Inflammatory macrophage treated with lipopolysaccharide for 1 hour (primary cell): ENCODE results near the gene SLC16A12.
"Not testable (repeated sequence)": the region's sequence is repeated elsewhere in the genome, so short reads cannot be mapped to it uniquely, and the experiment has no call there.

Experiments
- DNase-seq, 2 donors: peaks; one replicate each; pipeline ENCODE4 v3.0.0-alpha.2; 2020 to 2022

SLC16A12 gene

DNA sequence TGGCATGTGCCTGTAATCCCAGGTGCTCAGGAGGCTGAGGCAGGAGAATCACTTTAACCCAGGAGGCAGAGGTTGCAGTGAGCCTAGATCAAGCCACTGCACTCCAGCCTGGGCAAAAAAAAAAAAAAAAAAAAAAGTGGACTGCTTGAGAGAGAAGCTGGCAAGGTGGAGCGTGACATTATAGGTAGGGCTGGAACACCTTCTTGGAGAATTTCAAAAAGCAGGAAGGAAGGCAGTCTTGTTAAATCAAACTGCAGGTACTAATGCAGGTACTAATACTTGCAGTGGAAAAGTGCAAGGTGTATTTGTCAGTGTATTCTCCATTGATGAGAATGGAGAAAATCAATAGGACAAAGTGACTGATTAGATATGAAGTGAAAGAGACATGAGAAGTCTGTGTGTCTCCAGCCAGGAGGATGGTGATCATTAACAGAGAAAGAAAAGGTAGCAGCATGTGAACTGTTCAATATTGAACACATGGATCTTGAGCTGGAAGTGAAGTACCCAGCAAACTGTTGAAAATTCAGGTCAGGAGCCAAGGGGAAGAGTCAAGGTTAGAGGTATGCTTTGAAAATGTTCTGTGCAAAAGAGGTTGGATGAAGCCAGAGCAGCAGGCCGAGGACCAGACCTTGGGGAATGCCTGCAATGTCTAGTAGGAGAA is 12.6 kb upstream of the SLC16A12 start:
- DNase-seq, result no peak

DNA sequence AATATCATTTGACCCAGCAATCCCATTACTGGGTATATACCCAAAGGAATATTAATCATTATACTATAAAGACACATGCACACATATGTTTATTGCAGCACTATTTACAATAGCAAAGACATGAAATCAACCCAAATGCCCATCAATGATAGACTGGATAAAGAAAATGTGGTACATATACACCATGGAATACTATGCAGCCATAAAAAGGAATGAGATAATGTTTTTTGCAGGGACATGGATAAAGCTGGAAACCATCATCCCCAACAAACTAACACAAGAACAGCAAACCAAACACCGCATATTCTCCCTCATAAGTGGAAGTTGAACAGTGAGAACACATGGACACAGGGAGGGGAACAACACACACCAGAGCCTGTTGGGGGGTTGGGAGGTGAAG is 11.3 kb upstream of the SLC16A12 start:
- DNase-seq, result not testable (repeated sequence)

DNA sequence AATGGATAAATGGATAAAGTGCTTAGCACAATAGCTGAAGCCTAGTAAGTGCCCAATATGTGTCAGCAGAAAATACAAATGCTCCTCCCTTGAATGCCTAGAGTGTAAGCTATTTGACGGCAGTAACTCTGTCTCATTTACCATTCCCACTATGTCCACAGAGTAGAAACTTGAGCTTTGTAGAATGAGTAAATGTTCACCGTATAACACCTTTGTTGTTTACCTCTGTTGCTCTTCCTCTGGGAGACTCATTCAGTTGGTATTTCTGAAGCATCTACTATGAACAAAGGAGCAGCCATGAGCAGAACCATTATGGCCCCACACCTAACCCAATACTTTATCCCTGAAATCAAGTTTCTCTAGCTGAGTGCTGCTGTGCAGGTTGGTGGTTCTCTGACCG is 8.4 kb upstream of the SLC16A12 start:
- no peak for DNase-seq

GRCh38 chr10:89540420-89540949 is 5.1 kb upstream of the SLC16A12 start:
- DNase-seq, result no peak

DNA sequence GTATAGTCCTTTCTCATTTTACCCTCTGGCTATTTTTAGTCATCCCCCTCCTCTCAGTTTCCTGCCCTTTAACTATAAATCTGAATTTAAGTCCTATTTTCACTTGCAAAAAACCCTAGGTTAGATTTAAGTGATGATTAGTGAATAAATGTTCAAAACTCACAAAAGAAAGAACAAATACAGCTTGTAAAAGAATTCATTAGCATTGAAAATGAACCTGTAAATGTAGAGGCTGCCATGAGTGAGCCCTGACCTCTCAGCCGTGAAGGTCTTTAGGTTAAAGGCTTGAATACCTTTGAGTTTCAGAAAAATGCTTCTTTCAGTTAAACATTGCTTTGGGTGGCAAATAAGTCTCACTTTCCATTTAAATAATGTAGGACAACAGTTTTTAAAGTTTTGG is 2.0 kb upstream of the SLC16A12 start:
- no peak for DNase-seq

GRCh38 chr10:89536013-89536354 is 590 bp upstream of the SLC16A12 start:
- no peak for DNase-seq

GRCh38 chr10:89534826-89535166 is 598 bp downstream of the SLC16A12 start:
- DNase-seq, result no peak

GRCh38 chr10:89532476-89532875 is 2.9 kb downstream of the SLC16A12 start:
- no peak for DNase-seq

- no peak for DNase-seq
Observed at GRCh38 chr10:89531359-89531758, 4.0 kb downstream of the SLC16A12 start.

DNA sequence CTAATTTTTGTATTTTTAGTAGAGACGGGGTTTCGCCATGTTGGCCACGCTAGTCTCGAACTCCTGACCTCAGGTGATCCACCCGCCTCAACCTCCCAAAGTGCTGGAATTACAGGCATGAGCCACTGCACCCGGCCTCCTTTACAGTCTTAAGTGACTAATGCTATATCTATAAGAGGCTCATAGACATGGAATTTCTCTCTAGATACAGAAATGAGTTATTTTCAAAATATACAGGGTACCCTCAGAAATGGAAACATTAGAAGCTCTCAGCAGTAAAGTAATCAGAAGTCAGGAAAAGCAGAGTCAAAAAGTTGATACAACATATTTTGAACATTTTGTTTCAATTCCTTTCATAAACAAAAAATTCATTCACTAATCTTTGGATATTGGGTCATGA is 5.7 kb downstream of the SLC16A12 start:
- not testable (repeated sequence) for DNase-seq

GRCh38 chr10:89526358-89526757 is 9.0 kb downstream of the SLC16A12 start:
- no peak for DNase-seq

- DNase-seq, result no peak
Observed at GRCh38 chr10:89525556-89525955, 9.8 kb downstream of the SLC16A12 start.

DNA sequence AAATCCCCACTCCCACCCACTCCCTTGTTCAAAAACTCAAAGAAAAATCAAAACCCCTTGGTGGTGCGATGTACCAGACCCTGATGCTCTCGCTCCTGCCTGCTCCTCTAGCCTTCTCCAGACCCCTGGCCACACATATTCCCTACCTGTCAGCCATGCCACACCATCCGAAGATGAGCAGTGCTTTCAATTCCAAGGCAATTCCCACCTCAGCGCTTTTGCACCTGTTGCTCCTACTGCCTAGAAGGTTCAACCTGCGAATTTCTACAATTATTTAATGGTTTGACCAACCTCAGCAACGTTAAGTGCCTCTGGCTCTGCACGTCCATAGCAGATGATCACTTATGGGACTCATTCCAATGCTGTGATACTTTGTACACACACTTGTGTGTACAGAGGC is 11.1 kb downstream of the SLC16A12 start:
- DNase-seq, result no peak

DNA sequence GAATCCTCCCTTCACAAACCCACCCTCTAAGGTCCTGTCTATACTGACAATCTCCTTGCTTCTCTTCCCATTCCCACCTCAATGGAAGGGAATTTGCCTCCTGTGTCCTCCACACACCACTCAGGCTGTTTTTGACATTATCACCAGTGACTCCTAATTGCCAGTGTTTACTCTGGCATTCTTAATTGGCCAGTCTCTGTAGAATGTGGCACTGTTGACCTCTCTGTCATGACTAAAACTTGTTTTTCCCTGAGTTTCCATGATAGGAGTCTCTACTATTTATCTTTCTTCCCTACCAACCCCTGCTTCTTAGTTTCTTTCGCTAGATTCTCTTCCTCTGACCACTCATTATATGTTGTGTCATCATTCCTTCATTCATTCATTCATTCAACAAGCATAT is 12.1 kb downstream of the SLC16A12 start:
- DNase-seq, result no peak

DNA sequence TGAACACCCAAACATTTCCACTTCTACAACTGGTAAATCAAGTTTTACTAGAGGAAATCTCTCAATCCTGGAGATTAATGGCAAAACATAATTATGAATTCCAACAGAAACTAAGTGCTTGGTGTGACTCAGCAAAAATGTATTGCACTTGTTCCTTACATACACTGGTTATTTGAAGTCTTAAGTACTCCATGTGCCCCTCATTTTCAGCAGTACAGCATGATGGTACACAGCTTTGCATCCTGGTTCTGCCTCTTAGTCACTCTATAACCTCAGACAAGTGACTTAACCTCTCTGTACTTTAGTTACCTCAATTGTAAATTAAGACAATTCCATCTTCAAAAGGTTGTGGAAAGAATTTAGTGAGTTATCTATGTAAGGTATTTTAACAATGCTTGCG is 12.9 kb downstream of the SLC16A12 start:
- DNase-seq, result no peak

- no peak for DNase-seq
Observed at GRCh38 chr10:89521368-89521767, 14.0 kb downstream of the SLC16A12 start.

DNA sequence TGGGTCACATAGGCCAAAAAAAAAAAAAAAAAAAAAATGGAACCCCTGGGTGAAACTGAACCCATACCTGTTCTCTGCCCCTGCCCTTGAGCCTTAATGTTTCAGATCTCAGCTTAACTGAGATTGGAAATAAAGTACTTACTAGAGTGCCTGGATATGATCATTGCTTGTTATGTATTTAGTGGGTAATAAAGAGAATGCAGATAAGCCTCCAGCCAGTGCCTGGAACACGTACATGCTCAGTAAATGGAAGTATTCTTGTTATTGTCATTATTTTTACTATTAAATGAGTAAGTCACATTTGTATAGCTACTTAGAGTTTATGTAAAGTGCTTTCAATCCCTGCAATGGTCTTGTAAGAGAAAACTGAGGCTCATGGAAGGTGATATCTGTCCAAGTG is 14.7 kb downstream of the SLC16A12 start:
- no peak for DNase-seq

DNA sequence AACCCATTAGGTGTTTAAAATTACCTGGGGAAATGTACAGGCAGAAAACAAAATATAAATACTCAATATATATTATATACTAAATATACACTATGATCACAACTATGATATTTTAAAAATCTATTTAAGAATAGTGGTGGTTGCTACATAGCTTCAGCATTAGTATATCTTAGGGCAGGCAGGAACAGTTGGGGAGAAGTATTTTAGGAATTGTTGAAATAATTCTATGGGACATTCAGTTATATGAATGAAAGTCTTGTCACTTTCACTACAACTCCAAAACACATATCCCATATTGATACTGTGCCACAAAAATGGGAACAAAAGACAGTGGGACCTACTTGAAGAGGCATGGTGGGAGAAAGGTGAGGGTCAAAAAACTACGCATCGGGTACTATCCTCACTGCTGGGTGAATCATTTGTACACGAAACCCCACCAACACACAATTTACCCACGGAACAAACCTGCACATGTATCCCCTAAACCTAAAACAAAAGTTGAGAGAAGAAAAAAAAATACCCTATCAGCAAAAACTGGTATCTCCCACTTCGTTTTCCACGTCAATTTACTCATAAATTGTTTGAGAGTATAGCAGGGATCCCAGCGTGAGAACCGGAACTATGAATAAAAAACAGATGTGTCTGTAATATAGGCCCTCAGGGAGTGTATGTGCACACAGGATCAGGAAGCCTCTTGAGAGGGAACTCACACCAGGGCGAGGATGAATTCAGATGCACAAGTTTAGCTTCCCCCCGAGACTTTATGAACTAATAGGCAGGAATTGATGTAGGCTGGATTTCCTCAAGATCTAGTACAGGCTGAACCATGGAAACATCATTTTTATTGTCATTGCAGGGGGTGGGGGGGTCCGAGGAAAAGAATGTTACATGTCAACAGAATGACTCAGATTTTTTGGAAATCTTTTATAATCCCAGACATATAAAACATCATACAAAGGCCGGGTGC is 16.2 kb downstream of the SLC16A12 start:
- no peak for DNase-seq

- DNase-seq, result no peak
Observed at GRCh38 chr10:89518108-89518507, 17.3 kb downstream of the SLC16A12 start.

DNA sequence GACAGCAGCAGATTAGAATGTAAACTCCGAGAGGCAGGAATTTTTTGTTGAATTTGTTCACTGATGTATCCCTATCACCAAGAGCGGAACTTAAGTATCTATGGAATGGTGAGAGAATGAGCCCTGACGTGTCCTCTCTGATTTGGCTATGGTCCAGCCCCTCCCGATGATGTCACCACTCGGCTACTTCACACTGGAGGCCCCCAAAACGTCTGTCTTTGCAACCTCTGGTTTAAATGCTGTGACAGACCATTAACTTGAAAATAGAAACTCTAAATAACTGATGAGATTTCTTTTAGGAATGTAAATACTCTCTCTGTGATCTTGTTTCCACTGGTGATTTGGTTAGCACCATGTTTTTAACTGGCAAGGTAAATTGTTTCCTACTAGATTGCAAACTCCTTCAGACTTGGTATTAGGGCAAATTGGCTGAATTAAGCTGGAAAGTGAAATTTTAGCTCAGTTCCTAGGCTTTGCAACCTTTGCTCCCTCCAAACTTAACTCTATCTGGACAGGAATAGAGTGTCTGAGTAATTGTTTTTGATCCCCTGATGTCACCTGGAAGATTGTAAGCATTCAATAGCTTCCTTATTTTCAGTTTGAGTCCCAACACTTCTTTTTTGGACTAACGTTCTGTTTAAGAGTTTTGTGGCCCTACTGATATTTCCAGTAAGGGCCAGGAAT is 19.1 kb downstream of the SLC16A12 start:
- no peak for DNase-seq

GRCh38 chr10:89515031-89515841 is 20.2 kb downstream of the SLC16A12 start:
- no peak for DNase-seq

GRCh38 chr10:89513206-89513605 is 22.2 kb downstream of the SLC16A12 start:
- DNase-seq, result no peak
